Measurements from ENCODE around the gene POLDIP3. TPM values are rescaled to one million over a fixed set of nuclear protein-coding genes. Genes with fewer than 3 reads are reported as not detected.

The POLDIP3 gene, protein sequence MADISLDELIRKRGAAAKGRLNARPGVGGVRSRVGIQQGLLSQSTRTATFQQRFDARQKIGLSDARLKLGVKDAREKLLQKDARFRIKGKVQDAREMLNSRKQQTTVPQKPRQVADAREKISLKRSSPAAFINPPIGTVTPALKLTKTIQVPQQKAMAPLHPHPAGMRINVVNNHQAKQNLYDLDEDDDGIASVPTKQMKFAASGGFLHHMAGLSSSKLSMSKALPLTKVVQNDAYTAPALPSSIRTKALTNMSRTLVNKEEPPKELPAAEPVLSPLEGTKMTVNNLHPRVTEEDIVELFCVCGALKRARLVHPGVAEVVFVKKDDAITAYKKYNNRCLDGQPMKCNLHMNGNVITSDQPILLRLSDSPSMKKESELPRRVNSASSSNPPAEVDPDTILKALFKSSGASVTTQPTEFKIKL
- 48.7 TPM for polyA plus RNA-seq (2013, experiment 1 of 2)
- polyA plus RNA-seq (2013, experiment 2 of 2), result 47.6 TPM

DNA sequence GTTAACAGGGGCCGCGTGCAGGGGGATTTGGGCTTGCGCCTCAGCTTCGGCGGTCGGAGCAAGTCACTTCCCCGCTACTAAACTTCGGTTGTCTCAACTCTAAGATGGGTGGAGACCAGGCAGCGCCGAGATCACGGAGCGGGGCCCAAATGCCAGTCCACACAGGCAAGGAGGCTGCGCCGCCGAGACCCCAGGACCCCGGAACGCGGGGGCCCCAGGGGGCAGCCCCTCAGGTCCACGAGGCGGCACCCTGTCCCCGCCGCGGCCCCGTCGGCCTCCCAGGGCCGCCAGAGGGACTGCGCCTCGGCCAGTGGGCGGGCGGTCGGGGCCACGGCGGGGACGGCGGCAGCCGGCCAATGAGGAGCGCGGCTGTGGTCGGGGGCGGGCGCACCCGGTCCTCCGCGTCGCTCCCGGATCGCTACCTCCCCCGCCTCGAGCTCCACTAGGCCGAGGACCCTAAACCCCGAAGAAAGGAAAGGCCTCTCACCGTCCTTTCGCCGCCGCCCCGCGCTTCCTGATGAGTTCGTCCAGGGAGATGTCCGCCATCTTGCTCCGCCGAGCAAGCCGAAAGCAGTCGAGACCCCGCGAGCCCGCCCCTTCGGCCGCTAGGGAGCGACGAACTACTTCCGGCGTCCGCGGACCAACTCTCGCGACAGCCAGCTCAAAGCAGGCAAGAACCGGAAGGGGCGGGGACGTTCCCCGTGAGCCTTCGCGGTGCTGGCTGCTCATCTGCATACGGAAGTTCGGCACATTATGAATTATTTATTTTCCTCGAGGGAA, at the start of gene POLDIP3:
Gene POLDIP3, minus strand, starts transcription at position 572 of the 780 bp plus-strand sequence. Its CDS starts 26 bp downstream, at position 546.
- peak within 1 kb of the TSS; percentile 98 for H3K4ac ChIP-seq (ENCODE audit: low read depth, low read length)
- H2BK120ac ChIP-seq (ENCODE audit: low read depth, low read length), result peak within 1 kb of the TSS; percentile 56
- H3K79me1 ChIP-seq (ENCODE audit: low read length), result peaks cover 7% of the 10 kb centered on the region
- H4K8ac ChIP-seq (ENCODE audit: low read depth, low read length), result peak within 1 kb of the TSS; percentile 58
- no CpG with 5 or more reads among the region's 85 CpGs for WGBS (ENCODE audit: extremely low coverage, insufficient coverage, low lambda C conversion rate)
- peak within 1 kb of the TSS; percentile 95 for H3K23ac ChIP-seq (ENCODE audit: low read length)
- H2AK5ac ChIP-seq (ENCODE audit: low read length), result peak within 1 kb of the TSS; percentile 51
- H3K4me2 ChIP-seq (ENCODE audit: low read length), result peak within 1 kb of the TSS; percentile 88
- H3K56ac ChIP-seq (ENCODE audit: low read length), result peak within 1 kb of the TSS; percentile 97
- no peak within 1 kb of the TSS for H4K5ac ChIP-seq (ENCODE audit: low read length)
- peak within 1 kb of the TSS; percentile 91 for H3K27ac ChIP-seq (ENCODE audit: low read depth, low read length)
- peak within 1 kb of the TSS; percentile 51 for H2BK5ac ChIP-seq (ENCODE audit: low read length)
- no peaks in the 10 kb centered on the region for H3K4me1 ChIP-seq (ENCODE audit: control insufficient read depth, low read depth, low read length)
- peak; percentile 99 for DNase-seq
- H3K79me2 ChIP-seq (ENCODE audit: control insufficient read depth, insufficient read depth, low read length), result peaks cover 45% of the 10 kb centered on the region
- H2BK15ac ChIP-seq (replicated peaks; ENCODE audit: low read depth), result no peak within 1 kb of the TSS
- peak within 1 kb of the TSS; percentile 100 for H3K9ac ChIP-seq (ENCODE audit: low read length)
- H3K4me3 ChIP-seq (ENCODE audit: low read length), result peak within 1 kb of the TSS; percentile 67
- peaks cover 2% of the 10 kb centered on the region for H3K36me3 ChIP-seq (ENCODE audit: control insufficient read depth, insufficient read depth, low read length)
- peak within 1 kb of the TSS; percentile 18 for H3K18ac ChIP-seq (ENCODE audit: low read length)
- H3K27me3 ChIP-seq (ENCODE audit: insufficient read depth, low read length, poor library complexity), result no peaks in the 10 kb centered on the region

DNA sequence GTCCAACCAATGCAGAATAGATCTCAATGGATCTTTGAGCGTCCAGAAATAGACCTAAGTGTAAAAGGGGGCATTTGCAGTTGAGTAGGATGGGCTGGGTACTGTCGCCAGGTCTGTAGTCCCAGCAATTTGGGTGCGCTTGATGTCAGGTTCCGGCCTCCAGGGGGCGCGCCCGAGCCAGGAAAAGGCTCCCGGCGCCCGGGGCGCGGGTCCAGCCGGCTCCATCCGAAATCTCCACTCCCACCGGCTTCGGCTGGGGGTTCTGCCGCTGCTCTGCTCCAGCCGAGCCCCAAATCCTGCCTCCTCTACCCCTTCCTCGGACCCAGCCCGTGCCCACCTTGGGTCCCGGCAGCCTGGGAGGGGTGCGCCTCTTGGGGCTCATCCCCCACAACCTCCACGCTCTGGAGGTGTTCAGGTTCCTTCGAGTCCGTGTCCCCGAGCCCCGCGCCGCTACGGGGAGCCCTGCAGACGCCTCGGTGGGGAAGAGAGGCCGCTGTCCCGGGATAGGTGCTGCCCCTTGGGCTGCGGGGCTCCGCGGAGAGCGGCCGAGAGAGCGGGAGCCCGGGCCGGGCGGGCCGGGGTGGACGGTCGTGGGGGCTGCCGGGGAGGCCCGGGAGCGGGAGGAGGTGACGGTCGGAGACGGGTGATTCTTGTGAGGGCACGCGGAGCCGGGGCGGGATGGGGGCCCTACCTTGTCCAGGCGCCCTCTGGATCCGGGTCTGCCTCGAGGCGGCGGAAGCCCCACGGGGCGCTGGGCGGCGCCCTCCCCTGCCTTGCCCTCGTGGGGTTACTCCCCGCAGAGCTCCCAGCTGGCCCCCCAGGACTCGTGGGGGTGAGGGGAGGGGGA, 47.5 kb upstream of the POLDIP3 start:
- Histone ChIP-seq H3K56ac (ENCODE audit: low read length) (peak overlapping the region; percentile 91), H3K79me1 (ENCODE audit: low read length) (no peaks in the 10 kb centered on the region), H3K27me3 (ENCODE audit: insufficient read depth, low read length, poor library complexity) (no peaks in the 10 kb centered on the region), H3K23ac (ENCODE audit: low read length) (no peak overlapping the region), H4K8ac (ENCODE audit: low read depth, low read length) (no peak overlapping the region), H3K27ac (ENCODE audit: low read depth, low read length) (no peak overlapping the region), H2BK5ac (ENCODE audit: low read length) (no peak overlapping the region), H4K5ac (ENCODE audit: low read length) (no peak overlapping the region), H3K18ac (ENCODE audit: low read length) (peak overlapping the region; percentile 24), H3K4ac (ENCODE audit: low read depth, low read length) (no peak overlapping the region), H3K4me1 (ENCODE audit: control insufficient read depth, low read depth, low read length) (no peaks in the 10 kb centered on the region), H3K79me2 (ENCODE audit: control insufficient read depth, insufficient read depth, low read length) (no peaks in the 10 kb centered on the region), H2BK120ac (ENCODE audit: low read depth, low read length) (no peak overlapping the region), H2BK15ac (replicated peaks; ENCODE audit: low read depth) (no peak overlapping the region), H3K4me2 (ENCODE audit: low read length) (peak overlapping the region; percentile 98), H2AK5ac (ENCODE audit: low read length) (no peak overlapping the region), H3K4me3 (ENCODE audit: low read length) (peak overlapping the region; percentile 42), H3K9ac (ENCODE audit: low read length) (peak overlapping the region; percentile 69), H3K36me3 (ENCODE audit: control insufficient read depth, insufficient read depth, low read length) (no peaks in the 10 kb centered on the region)
- peak; percentile 66 for DNase-seq
- WGBS (ENCODE audit: extremely low coverage, insufficient coverage, low lambda C conversion rate), result no CpG with 5 or more reads among the region's 68 CpGs

- no peak overlapping the region for H4K8ac ChIP-seq (ENCODE audit: low read depth, low read length)
- no peaks in the 10 kb centered on the region for H3K36me3 ChIP-seq (ENCODE audit: control insufficient read depth, insufficient read depth, low read length)
- no peak for DNase-seq
- H3K4me1 ChIP-seq (ENCODE audit: control insufficient read depth, low read depth, low read length), result no peaks in the 10 kb centered on the region
- no peak overlapping the region for H2AK5ac ChIP-seq (ENCODE audit: low read length)
- H3K18ac ChIP-seq (ENCODE audit: low read length), result no peak overlapping the region
- no peaks in the 10 kb centered on the region for H3K79me2 ChIP-seq (ENCODE audit: control insufficient read depth, insufficient read depth, low read length)
- no CpG with 5 or more reads among the region's 8 CpGs for WGBS (ENCODE audit: extremely low coverage, insufficient coverage, low lambda C conversion rate)
- H2BK120ac ChIP-seq (ENCODE audit: low read depth, low read length), result no peak overlapping the region
- H4K5ac ChIP-seq (ENCODE audit: low read length), result no peak overlapping the region
- no peak overlapping the region for H3K27ac ChIP-seq (ENCODE audit: low read depth, low read length)
- no peak overlapping the region for H3K9ac ChIP-seq (ENCODE audit: low read length)
- no peak overlapping the region for H3K4ac ChIP-seq (ENCODE audit: low read depth, low read length)
- no peak overlapping the region for H3K4me2 ChIP-seq (ENCODE audit: low read length)
- H2BK5ac ChIP-seq (ENCODE audit: low read length), result no peak overlapping the region
- no peak overlapping the region for H3K4me3 ChIP-seq (ENCODE audit: low read length)
- H3K79me1 ChIP-seq (ENCODE audit: low read length), result no peaks in the 10 kb centered on the region
- no peaks in the 10 kb centered on the region for H3K27me3 ChIP-seq (ENCODE audit: insufficient read depth, low read length, poor library complexity)
- no peak overlapping the region for H3K23ac ChIP-seq (ENCODE audit: low read length)
- no peak overlapping the region for H3K56ac ChIP-seq (ENCODE audit: low read length)
- no peak overlapping the region for H2BK15ac ChIP-seq (replicated peaks; ENCODE audit: low read depth)
Observed at GRCh38 chr22:42656578-42656977, 41.9 kb upstream of the POLDIP3 start.

GRCh38 chr22:42655693-42656092, 41.0 kb upstream of the POLDIP3 start:
- no peak overlapping the region for H3K18ac ChIP-seq (ENCODE audit: low read length)
- H3K9ac ChIP-seq (ENCODE audit: low read length), result no peak overlapping the region
- no CpG with 5 or more reads among the region's 9 CpGs for WGBS (ENCODE audit: extremely low coverage, insufficient coverage, low lambda C conversion rate)
- no peak overlapping the region for H2AK5ac ChIP-seq (ENCODE audit: low read length)
- no peak overlapping the region for H3K23ac ChIP-seq (ENCODE audit: low read length)
- no peak overlapping the region for H2BK15ac ChIP-seq (replicated peaks; ENCODE audit: low read depth)
- no peak overlapping the region for H3K56ac ChIP-seq (ENCODE audit: low read length)
- H2BK120ac ChIP-seq (ENCODE audit: low read depth, low read length), result no peak overlapping the region
- H3K4me1 ChIP-seq (ENCODE audit: control insufficient read depth, low read depth, low read length), result no peaks in the 10 kb centered on the region
- H3K27me3 ChIP-seq (ENCODE audit: insufficient read depth, low read length, poor library complexity), result no peaks in the 10 kb centered on the region
- DNase-seq, result peak; percentile 53
- H3K36me3 ChIP-seq (ENCODE audit: control insufficient read depth, insufficient read depth, low read length), result no peaks in the 10 kb centered on the region
- H3K79me2 ChIP-seq (ENCODE audit: control insufficient read depth, insufficient read depth, low read length), result no peaks in the 10 kb centered on the region
- H3K79me1 ChIP-seq (ENCODE audit: low read length), result no peaks in the 10 kb centered on the region
- no peak overlapping the region for H3K27ac ChIP-seq (ENCODE audit: low read depth, low read length)
- no peak overlapping the region for H3K4me2 ChIP-seq (ENCODE audit: low read length)
- no peak overlapping the region for H3K4ac ChIP-seq (ENCODE audit: low read depth, low read length)
- no peak overlapping the region for H2BK5ac ChIP-seq (ENCODE audit: low read length)
- H4K8ac ChIP-seq (ENCODE audit: low read depth, low read length), result no peak overlapping the region
- H3K4me3 ChIP-seq (ENCODE audit: low read length), result no peak overlapping the region
- no peak overlapping the region for H4K5ac ChIP-seq (ENCODE audit: low read length)

GRCh38 chr22:42654436-42655073, 39.9 kb upstream of the POLDIP3 start:
- Histone ChIP-seq H3K9ac (ENCODE audit: low read length) (no peak overlapping the region), H2BK5ac (ENCODE audit: low read length) (no peak overlapping the region), H3K36me3 (ENCODE audit: control insufficient read depth, insufficient read depth, low read length) (no peaks in the 10 kb centered on the region), H3K4me1 (ENCODE audit: control insufficient read depth, low read depth, low read length) (no peaks in the 10 kb centered on the region), H4K8ac (ENCODE audit: low read depth, low read length) (no peak overlapping the region), H3K18ac (ENCODE audit: low read length) (no peak overlapping the region), H3K27ac (ENCODE audit: low read depth, low read length) (no peak overlapping the region), H2BK120ac (ENCODE audit: low read depth, low read length) (no peak overlapping the region), H3K4me3 (ENCODE audit: low read length) (no peak overlapping the region), H3K23ac (ENCODE audit: low read length) (no peak overlapping the region), H3K4me2 (ENCODE audit: low read length) (no peak overlapping the region), H3K4ac (ENCODE audit: low read depth, low read length) (no peak overlapping the region), H2AK5ac (ENCODE audit: low read length) (no peak overlapping the region), H4K5ac (ENCODE audit: low read length) (no peak overlapping the region), H2BK15ac (replicated peaks; ENCODE audit: low read depth) (no peak overlapping the region), H3K79me2 (ENCODE audit: control insufficient read depth, insufficient read depth, low read length) (no peaks in the 10 kb centered on the region), H3K27me3 (ENCODE audit: insufficient read depth, low read length, poor library complexity) (no peaks in the 10 kb centered on the region), H3K79me1 (ENCODE audit: low read length) (no peaks in the 10 kb centered on the region), H3K56ac (ENCODE audit: low read length) (no peak overlapping the region)
- DNase-seq, result no peak
- no CpG with 5 or more reads among the region's 7 CpGs for WGBS (ENCODE audit: extremely low coverage, insufficient coverage, low lambda C conversion rate)

Measured in mesendoderm (in vitro differentiated cells).